AG04449 (cell line): ENCODE measurements around the gene THSD8.
"Not testable (repeated sequence)": the region's sequence is repeated elsewhere in the genome, so short reads cannot be mapped to it uniquely, and the experiment has no call there.

Experiments
- CTCF ChIA-PET: fragments of 350-600 bp; formaldehyde crosslinking; extraction: SDS; loops from one replicate; lab custom pipeline; 2021; ENCODE audit warnings: antibody characterized with exemption; lab: Yijun Ruan, JAX
- POLR2A ChIA-PET: fragments of 400-600, 350-600 bp; formaldehyde crosslinking; extraction: SDS; loops from one replicate; lab custom pipeline; 2020; ENCODE audit warnings: antibody characterized with exemption, inconsistent platforms; lab: Yijun Ruan, JAX
- DNase-seq: peaks from one replicate; pipeline ENCODE4 v3.0.0-alpha.2; 2010; ENCODE audit warnings: low read depth, low spot score
- H3K4me3 ChIP-seq: 2 replicates; pipeline ENCODE4 v1.5.1; 2011; ENCODE audit warnings: low read depth, mild to moderate bottlenecking, control low read depth, low read length
- TF ChIP-seq, protein P1 (sequence below): IDR thresholded peaks from one replicate; pipeline ENCODE4 v1.5.1; 2011; ENCODE audit warnings: mild to moderate bottlenecking, moderate library complexity, low read length, control low read depth, inconsistent platforms; ENCODE audit not compliant: insufficient read depth; ENCODE audit errors: missing control alignments

THSD8 gene

DNA sequence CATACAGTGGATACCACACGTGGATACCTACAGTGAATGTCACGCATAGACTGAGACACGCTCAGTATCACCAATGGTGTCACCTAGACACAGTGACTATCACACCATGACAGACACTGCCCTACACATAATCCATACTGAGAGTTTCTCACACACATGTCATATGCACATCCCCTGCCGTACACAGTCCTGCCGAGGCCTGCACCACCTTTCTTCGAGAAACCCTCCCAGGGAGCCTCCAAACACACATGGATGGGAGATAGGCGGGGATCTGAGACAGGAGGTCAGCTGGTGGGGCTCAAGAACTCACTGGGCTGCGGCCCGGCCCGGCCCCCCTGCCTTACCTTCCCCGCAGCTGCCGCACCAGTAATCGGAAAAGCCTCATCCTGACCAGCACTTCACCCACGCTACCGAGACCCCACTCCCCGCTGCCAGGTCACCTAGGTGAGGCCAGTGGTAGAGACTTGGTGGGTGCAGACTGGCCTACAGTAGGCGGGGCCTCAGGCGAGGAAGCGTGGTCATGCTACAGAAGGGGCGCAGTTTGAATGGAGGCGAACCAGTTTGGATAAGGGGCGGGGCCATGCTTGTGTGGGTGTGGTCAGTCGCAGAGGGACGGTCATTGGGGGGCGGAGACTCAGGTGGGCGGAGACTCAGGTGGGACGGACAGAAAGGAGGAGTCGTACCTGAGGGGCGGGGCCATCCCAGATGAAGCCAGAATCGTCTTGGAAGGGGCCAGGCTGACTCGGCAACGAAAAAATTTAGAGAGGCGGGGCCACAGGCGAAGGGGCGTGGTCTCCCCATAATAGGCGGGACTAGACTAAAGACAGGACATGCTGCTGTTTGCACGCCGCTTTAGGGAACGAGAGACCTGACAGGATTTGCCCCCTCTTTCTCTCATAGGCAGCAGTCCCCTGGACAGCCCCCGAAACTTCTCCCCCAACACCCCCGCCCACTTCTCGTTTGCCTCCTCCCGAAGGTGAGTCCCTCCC is 38.5 kb downstream of the THSD8 start:
- TF ChIP-seq, protein P1, sequence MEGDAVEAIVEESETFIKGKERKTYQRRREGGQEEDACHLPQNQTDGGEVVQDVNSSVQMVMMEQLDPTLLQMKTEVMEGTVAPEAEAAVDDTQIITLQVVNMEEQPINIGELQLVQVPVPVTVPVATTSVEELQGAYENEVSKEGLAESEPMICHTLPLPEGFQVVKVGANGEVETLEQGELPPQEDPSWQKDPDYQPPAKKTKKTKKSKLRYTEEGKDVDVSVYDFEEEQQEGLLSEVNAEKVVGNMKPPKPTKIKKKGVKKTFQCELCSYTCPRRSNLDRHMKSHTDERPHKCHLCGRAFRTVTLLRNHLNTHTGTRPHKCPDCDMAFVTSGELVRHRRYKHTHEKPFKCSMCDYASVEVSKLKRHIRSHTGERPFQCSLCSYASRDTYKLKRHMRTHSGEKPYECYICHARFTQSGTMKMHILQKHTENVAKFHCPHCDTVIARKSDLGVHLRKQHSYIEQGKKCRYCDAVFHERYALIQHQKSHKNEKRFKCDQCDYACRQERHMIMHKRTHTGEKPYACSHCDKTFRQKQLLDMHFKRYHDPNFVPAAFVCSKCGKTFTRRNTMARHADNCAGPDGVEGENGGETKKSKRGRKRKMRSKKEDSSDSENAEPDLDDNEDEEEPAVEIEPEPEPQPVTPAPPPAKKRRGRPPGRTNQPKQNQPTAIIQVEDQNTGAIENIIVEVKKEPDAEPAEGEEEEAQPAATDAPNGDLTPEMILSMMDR: no peak
- CTCF ChIA-PET: interaction anchor here (1.7 kb wide), 1 partner anchor 80 kb away, joined by 4 read pairs; no protein-coding TSS in a partner anchor
- peak overlapping the region; percentile 42 for H3K4me3 ChIP-seq
- no peak for DNase-seq
- POLR2A ChIA-PET: no interaction called here

DNA sequence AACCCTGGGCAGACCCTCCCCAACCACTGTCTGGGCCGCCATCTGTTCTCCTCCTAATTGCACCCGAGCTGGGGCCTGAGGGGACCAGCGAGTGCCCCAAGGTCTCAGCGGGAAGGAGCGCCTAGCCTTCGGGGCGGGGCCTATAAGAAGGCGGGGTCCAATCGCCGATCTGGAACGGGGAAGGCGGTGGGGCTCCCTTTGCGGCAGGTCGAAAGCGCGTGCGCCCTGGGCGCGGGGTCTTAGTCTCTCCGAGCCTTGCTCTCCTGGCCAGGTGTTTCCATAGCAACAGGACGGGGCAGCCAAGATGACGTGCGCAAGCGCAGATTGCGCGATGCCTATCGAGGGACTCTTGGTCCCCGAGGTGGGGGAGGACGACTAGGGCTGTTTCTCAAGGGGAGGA is 39.2 kb downstream of the THSD8 start:
- TF ChIP-seq, protein P1: no peak
- H3K4me3 ChIP-seq: peak overlapping the region; percentile 42
- no peak for DNase-seq
- CTCF ChIA-PET: interaction anchor here (1.0 to 1.7 kb wide), 2 partner anchors 75 to 81 kb away, joined by 3 to 4 read pairs; no protein-coding TSS in a partner anchor
- POLR2A ChIA-PET: no interaction called here

DNA sequence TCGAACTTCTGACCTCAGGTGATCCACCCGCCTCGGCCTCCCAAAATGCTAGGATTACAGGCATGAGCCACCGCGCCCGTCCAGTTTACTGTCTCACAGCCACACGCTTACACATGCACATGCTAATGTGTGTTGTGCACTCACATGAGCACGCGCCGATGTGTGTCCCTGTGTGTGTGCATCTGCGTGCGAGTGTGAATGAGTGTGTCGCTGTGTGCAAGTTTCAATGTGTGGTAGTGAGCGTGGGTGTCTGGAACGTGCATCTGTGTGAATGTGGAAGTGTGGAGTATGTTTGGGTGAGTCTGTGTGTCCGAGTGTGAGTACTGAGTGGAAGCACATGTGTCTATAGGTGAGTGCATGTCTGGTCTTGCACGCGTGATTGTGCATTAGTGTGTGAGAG is 40.6 kb downstream of the THSD8 start:
- POLR2A ChIA-PET: no interaction called here
- DNase-seq: no peak
- TF ChIP-seq, protein P1: no peak
- CTCF ChIA-PET: interaction anchor here (1.0 to 1.7 kb wide), 2 partner anchors 77 to 82 kb away, joined by 4 read pairs; no protein-coding TSS in a partner anchor
- H3K4me3 ChIP-seq: no peak overlapping the region

DNA sequence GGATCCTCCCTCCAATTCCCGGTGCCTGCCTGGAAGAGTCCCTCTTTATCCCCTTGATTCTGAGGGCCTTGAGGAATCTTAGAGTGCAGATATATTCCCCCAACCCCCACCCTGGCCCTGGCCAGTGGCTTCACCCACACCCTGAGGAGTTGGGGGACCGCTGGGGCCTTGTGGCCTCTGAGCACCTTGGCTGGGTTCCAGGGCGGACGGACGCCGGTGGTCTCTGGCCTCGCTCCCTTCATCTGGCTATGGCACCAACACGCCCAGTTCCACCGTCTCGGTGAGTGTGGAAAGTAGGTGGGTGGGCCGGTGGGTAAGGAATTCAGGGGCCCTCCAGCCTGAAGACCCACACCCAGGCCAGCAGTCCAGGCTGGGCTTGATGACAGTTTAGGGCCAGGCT is 41.5 kb downstream of the THSD8 start:
- TF ChIP-seq, protein P1: no peak
- POLR2A ChIA-PET: no interaction called here
- CTCF ChIA-PET: interaction anchor here (1.5 to 10.5 kb wide), 2 partner anchors 15 to 81 kb away, joined by 3 to 425 read pairs; no protein-coding TSS in a partner anchor
- no peak overlapping the region for H3K4me3 ChIP-seq
- no peak for DNase-seq

DNA sequence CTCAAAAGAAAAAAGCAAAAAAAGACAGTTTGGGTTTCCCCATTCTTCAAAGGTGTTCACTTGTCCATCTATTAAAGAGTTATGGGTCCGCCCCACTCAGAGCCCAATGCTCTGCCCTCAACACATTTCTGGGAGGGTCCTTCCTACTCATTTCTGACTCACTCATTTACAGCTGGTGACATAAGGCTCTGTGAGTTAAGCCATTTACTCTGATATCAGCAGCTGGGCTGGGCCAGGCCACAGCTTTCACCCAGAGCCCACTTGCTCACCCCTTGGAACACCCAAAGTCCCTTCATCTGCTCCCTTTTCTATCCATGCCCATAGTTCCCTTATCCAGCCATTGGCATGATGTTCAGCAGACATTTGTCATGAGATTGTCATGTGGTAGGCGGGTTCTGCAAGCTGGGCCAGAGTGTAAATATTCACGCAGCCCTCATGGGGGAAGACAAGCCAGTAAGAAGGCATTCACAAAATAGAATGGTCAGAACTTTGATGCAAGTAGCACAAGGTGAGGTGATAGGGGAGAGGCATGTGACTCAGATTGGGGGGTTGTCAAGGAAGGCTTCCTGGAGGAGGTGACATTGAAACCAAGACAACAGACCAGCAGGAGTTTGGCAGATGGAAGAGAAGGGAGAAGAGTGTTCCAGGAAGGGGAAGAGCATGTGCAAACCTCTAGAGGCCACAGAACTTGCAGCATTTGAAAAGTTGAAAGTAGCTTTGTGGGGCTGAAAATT is 42.3 kb downstream of the THSD8 start:
- POLR2A ChIA-PET: no interaction called here
- CTCF ChIA-PET: interaction anchor here (1.3 to 10.5 kb wide), 5 partner anchors 16 to 130 kb away, joined by 3 to 425 read pairs (median 4); no protein-coding TSS in a partner anchor
- H3K4me3 ChIP-seq: no peak overlapping the region
- no peak for DNase-seq
- TF ChIP-seq, protein P1: no peak

DNA sequence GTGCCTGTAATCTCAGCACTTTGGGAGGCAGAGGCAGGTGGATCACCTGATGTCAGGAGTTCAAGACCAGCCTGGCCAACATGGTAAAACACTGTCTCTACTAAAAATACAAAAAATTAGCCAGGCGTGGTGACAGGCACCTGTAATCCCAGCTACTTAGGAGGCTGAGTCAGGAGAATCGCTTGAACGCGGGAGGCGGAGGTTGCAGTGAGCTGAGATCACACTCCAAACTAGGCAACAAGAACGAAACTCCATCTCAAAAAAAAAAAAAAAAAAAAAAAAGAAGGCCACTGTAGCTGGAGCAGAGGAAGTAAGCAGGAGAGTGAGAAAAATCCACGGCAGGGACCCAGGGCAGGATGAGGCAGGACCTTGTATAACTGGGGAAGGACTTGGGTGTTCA is 44.7 kb downstream of the THSD8 start:
- H3K4me3 ChIP-seq, DNase-seq: not testable (repeated sequence)
- CTCF ChIA-PET: interaction anchor here (0.7 to 10.5 kb wide), 32 partner anchors 8 to 283 kb away, joined by 3 to 425 read pairs (median 13); partner anchors contain the start of genes CALR, DNASE2, FBXW9 and GCDH
- POLR2A ChIA-PET: interaction anchor here (0.5 to 1.3 kb wide), 2 partner anchors 40 to 86 kb away, joined by 3 read pairs; partner anchors contain the start of gene RNASEH2A
